B cell (primary cell): ENCODE results near the gene DEFB119. TPM values are rescaled to one million over a fixed set of nuclear protein-coding genes. Genes with fewer than 3 reads are reported as not detected.
"Not testable (repeated sequence)": the region's sequence is repeated elsewhere in the genome, so short reads cannot be mapped to it uniquely, and the experiment has no call there.

Experiments
- ATAC-seq: fragments of 200-7000 bp; cut with Tn5 transposase; one replicate; pipeline ENCODE4 v1.10.0; 2021; ENCODE audit warnings: low read depth, mild to moderate bottlenecking, moderate number of reproducible peaks, moderate library complexity
- CTCF ChIA-PET: fragments of 350-600 bp; sonication (Branson Sonifier 250); formaldehyde crosslinking; loops from one replicate; lab custom pipeline; 2021; ENCODE audit warnings: antibody characterized with exemption, inconsistent platforms; lab: Charles Lee
- POLR2A ChIA-PET: fragments of 350-600 bp; sonication (Branson Sonifier 250); formaldehyde crosslinking; loops from one replicate; lab custom pipeline; 2021; ENCODE audit warnings: antibody characterized with exemption; lab: Charles Lee
- DNase-seq: peaks from one replicate; pipeline ENCODE4 v3.0.0; 2013
- H2AFZ ChIP-seq: 2 replicates; pipeline ENCODE4 v1.6.1; 2012; ENCODE audit warnings: mild to moderate bottlenecking, low read depth, low read length; ENCODE audit not compliant: insufficient read depth, poor library complexity, severe bottlenecking
- H3K27ac ChIP-seq, 2 donors: 1 replicate in 1 of 2; 2 replicates in 1 of 2; pipeline ENCODE4 v1.5.1; 2012 to 2013; ENCODE audit warnings: low read length in 2 of 2, mild to moderate bottlenecking in 2 of 2, moderate library complexity in 1 of 2
- H3K27me3 ChIP-seq, 4 experiments: fragments of 200-600 bp in 1 of 4; sonication (generic) in 1 of 4; replicated peaks in 1 of 4; 1 replicate in 2 of 4; 2 replicates in 2 of 4; pipeline versions ENCODE4 v1.6.1 to v1.7.0; 2013 to 2016; ENCODE audit warnings: low read length in 3 of 4, mild to moderate bottlenecking in 2 of 4, mixed read lengths in 1 of 4, moderate library complexity in 1 of 4; ENCODE audit not compliant: insufficient read depth in 4 of 4, control insufficient read depth in 3 of 4; ENCODE audit errors: control extremely low read depth in 1 of 4
- H3K36me3 ChIP-seq, 2 experiments: replicated peaks in 1 of 2; 1 replicate in 1 of 2; 2 replicates in 1 of 2; pipeline versions ENCODE4 v1.6.1 to v1.7.1; 2013; ENCODE audit warnings: low read length in 1 of 2; ENCODE audit not compliant: insufficient read depth in 2 of 2, control insufficient read depth in 1 of 2; ENCODE audit errors: control extremely low read depth in 1 of 2, extremely low read depth in 1 of 2
- H3K4me1 ChIP-seq, 2 donors: fragments of 200-600 bp in 1 of 2; sonication (generic) in 1 of 2; 1 replicate in 1 of 2; 2 replicates in 1 of 2; pipeline versions ENCODE4 v1.5.1 to v1.6.1; 2013 to 2017; ENCODE audit warnings: low read length in 2 of 2; ENCODE audit not compliant: control insufficient read depth in 2 of 2, insufficient read depth in 2 of 2
- H3K4me2 ChIP-seq: replicated peaks from 2 replicates; pipeline ENCODE3; 2012; ENCODE audit warnings: mild to moderate bottlenecking, low read depth, low read length; ENCODE audit not compliant: poor library complexity, severe bottlenecking
- H3K4me3 ChIP-seq, 5 experiments: fragments of 200-600 bp in 1 of 5; sonication (generic) in 1 of 5; 1 replicate in 3 of 5; 2 replicates in 2 of 5; pipeline versions ENCODE4 v1.5.1 to v1.7.0; 2011 to 2016; ENCODE audit warnings: low read length in 4 of 5, mild to moderate bottlenecking in 4 of 5, low read depth in 2 of 5, control low read depth in 1 of 5, moderate library complexity in 1 of 5; ENCODE audit not compliant: insufficient read depth in 1 of 5; ENCODE audit errors: control extremely low read depth in 1 of 5, extremely low read depth in 1 of 5
- H3K79me2 ChIP-seq: fragments of 200-600 bp; sonication (generic); one replicate; pipeline ENCODE4 v1.6.0; 2016; ENCODE audit warnings: low read length; ENCODE audit not compliant: control insufficient read depth, insufficient read depth
- H3K9ac ChIP-seq: fragments of 200-600 bp; sonication (generic); 2 replicates; pipeline ENCODE4 v1.6.1; 2017; ENCODE audit warnings: mild to moderate bottlenecking, low read length, moderate library complexity
- H3K9me3 ChIP-seq, 3 donors: one replicate each; pipeline versions ENCODE4 v1.6.1 to v1.7.1; 2013; ENCODE audit warnings: low read length in 2 of 3; ENCODE audit not compliant: control insufficient read depth in 2 of 3, insufficient read depth in 1 of 3; ENCODE audit errors: control extremely low read depth in 1 of 3
- H4K20me1 ChIP-seq: 2 replicates; pipeline ENCODE4 v1.6.0; 2012; ENCODE audit warnings: mild to moderate bottlenecking, low read length; ENCODE audit not compliant: insufficient read depth, control insufficient read depth, poor library complexity, severe bottlenecking
- H3K27ac Mint-ChIP-seq: one replicate; pipeline ENCODE4 v1.8.0; 2021; ENCODE audit warnings: mixed read lengths
- H3K27me3 Mint-ChIP-seq: one replicate; pipeline ENCODE4 v1.8.0; 2021; ENCODE audit warnings: mixed read lengths
- H3K4me1 Mint-ChIP-seq: one replicate; pipeline ENCODE4 v1.8.0; 2021; ENCODE audit warnings: mixed read lengths
- H3K4me3 Mint-ChIP-seq: one replicate; pipeline ENCODE4 v1.8.0; 2021; ENCODE audit warnings: mixed read lengths
- H3K9me3 Mint-ChIP-seq: one replicate; pipeline ENCODE4 v1.8.0; 2022; ENCODE audit warnings: mixed read lengths; ENCODE audit not compliant: insufficient read depth
- EZH2 ChIP-seq: IDR thresholded peaks from 2 replicates; pipeline ENCODE4 v1.6.1; 2012; ENCODE audit warnings: borderline replicate concordance, low read depth, mild to moderate bottlenecking, moderate library complexity, low read length; ENCODE audit not compliant: insufficient read depth, poor library complexity, severe bottlenecking
- WGBS: methylation state at CpG from one replicate; pipeline ENCODE4 v1.1.5; 2013; ENCODE audit warnings: missing lambda C conversion rate; ENCODE audit not compliant: insufficient coverage; 5-methylcytosine and 5-hydroxymethylcytosine counted together
- intact Hi-C: fragments of 100-400 bp; cut with micrococcal nuclease; formaldehyde crosslinking; loops from one replicate; pipeline ENCODE4 v1.10.0; 2022
- polyA plus RNA-seq: library from polyadenylated mRNA; depleted of rRNA; stranded (reverse); fragments of >200 nt; gene quantifications from 2 replicates; pipeline ENCODE4 v1.2.3, GENCODE V29; 2012
- total RNA-seq, 2 donors: library from RNA; stranded (reverse); fragments of 120-200 nt in 1 of 2; gene quantifications; 1 replicate in 1 of 2; 2 replicates in 1 of 2; pipeline versions ENCODE4 v1.2.3 to v1.2.4, GENCODE V29; 2013 to 2022
- TF ChIP-seq, protein P1 (sequence below): fragments of 200-600 bp; IDR thresholded peaks from one replicate; pipeline ENCODE4 v1.8.0; 2022; ENCODE audit warnings: antibody characterized with exemption, mild to moderate bottlenecking

The DEFB119 gene
- total and polyA plus RNA-seq, 2 donors (not counting 1 experiment from before 2014, with no cell fraction given), result not detected

DNA sequence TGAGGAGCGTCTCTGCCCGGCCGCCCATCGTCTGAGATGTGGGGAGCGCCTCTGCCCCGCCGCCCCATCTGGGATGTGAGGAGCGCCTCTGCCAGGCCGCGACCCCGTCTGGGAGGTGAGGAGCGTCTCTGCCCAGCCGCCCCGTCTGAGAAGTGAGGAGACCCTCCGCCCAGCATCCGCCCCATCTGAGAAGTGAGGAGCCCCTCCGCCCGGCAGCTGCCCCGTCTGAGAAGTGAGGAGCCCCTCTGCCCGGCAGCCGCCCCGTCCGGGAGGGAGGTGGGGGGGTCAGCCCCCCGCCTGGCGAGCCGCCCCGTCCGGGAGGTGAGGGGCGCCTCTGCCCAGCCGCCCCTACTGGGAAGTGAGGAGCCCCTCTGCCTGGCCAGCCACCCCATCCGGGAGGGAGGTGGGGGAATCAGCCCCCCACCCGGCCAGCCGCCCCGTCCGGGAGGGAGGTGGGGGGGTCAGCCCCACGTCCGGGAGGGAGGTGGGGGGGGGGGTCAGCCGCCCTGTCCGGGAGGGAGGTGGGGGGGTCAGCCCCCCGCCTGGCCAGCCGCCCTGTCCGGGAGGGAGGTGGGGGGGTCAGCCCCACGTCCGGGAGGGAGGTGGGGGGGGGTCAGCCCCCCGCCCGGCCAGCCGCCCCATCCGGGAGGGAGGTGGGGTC is 36.6 kb upstream of the DEFB119 start:
- H3K4me2 ChIP-seq, H3K27me3 ChIP-seq, H3K36me3 ChIP-seq, H3K27ac Mint-ChIP-seq, H3K4me3 ChIP-seq, POLR2A ChIA-PET, DNase-seq, H3K4me1 ChIP-seq, H3K4me1 Mint-ChIP-seq, H3K27ac ChIP-seq, H3K4me3 Mint-ChIP-seq, H2AFZ ChIP-seq, H4K20me1 ChIP-seq, ATAC-seq, H3K9ac ChIP-seq, H3K79me2 ChIP-seq, intact Hi-C loops, H3K9me3 ChIP-seq, H3K9me3 Mint-ChIP-seq, CTCF ChIA-PET: not testable (repeated sequence)
- 95% methylated on average over 4 of the region's 48 CpGs for WGBS
- peaks cover 12% of the 10 kb centered on the region for H3K27me3 Mint-ChIP-seq

DNA sequence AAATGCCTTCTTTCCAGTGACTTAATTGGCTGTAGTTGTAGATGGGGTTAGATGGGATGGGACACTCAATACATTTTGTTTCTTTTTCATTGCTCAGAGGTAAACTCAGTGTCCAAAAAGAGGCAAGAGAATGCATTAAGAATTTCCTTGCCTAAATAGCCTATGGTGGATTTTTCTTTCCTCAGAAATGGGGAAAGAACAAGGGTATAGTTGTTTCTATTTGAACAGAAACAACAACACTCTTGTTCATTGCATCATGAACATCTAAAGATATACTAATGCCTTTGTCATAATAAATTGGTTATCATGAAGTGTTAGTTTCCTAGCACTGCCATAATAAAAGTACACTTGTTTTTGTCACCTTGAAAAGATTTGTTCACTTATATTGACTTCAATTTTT is 35.4 kb upstream of the DEFB119 start:
- Histone ChIP-seq H2AFZ (no peak overlapping the region), H4K20me1 (no peaks in the 10 kb centered on the region), H3K4me3 (no peak overlapping the region), H3K4me1 (no peaks in the 10 kb centered on the region), H3K27ac (no peak overlapping the region), H3K4me2 (no peak overlapping the region), H3K27me3 (peaks cover 0 to 3% (median 0%) of the 10 kb centered on the region in 4 experiments), H3K9me3 (no peaks in the 10 kb centered on the region), H3K36me3 (no peaks in the 10 kb centered on the region), H3K9ac (no peak overlapping the region), H3K79me2 (no peaks in the 10 kb centered on the region)
- ATAC-seq (no peak), DNase-seq (no peak)
- H3K4me3 Mint-ChIP-seq, result no peak overlapping the region
- no peaks in the 10 kb centered on the region for H3K9me3 Mint-ChIP-seq
- H3K27me3 Mint-ChIP-seq, result peaks cover 6% of the 10 kb centered on the region
- ChIA-PET CTCF (no interaction called here), POLR2A (no interaction called here)
- intact Hi-C loops, result no loop called here
- H3K4me1 Mint-ChIP-seq, result no peaks in the 10 kb centered on the region
- no peak overlapping the region for H3K27ac Mint-ChIP-seq
- no peak for TF ChIP-seq EZH2
- TF ChIP-seq, protein P1, sequence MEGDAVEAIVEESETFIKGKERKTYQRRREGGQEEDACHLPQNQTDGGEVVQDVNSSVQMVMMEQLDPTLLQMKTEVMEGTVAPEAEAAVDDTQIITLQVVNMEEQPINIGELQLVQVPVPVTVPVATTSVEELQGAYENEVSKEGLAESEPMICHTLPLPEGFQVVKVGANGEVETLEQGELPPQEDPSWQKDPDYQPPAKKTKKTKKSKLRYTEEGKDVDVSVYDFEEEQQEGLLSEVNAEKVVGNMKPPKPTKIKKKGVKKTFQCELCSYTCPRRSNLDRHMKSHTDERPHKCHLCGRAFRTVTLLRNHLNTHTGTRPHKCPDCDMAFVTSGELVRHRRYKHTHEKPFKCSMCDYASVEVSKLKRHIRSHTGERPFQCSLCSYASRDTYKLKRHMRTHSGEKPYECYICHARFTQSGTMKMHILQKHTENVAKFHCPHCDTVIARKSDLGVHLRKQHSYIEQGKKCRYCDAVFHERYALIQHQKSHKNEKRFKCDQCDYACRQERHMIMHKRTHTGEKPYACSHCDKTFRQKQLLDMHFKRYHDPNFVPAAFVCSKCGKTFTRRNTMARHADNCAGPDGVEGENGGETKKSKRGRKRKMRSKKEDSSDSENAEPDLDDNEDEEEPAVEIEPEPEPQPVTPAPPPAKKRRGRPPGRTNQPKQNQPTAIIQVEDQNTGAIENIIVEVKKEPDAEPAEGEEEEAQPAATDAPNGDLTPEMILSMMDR, result no peak
